Testis (tissue), 3 donors: Measurements from ENCODE around the gene SLC24A2. TPM values are rescaled to one million over a fixed set of nuclear protein-coding genes. Genes with fewer than 3 reads are reported as not detected.

Source experiments
- DNase-seq: peaks from one replicate; pipeline ENCODE4 v3.0.0-alpha.2; 2019
- H3K27ac ChIP-seq, 2 donors: fragments of 200-600 bp; sonication (generic); one replicate each; pipeline ENCODE4 v1.5.1; 2019
- H3K27me3 ChIP-seq: fragments of 200-600 bp; sonication (generic); one replicate; pipeline ENCODE4 v1.5.1; 2019
- H3K36me3 ChIP-seq: fragments of 200-600 bp; sonication (generic); one replicate; pipeline ENCODE4 v1.5.1; 2017; ENCODE audit warnings: low read depth; ENCODE audit errors: missing control alignments
- H3K4me1 ChIP-seq: fragments of 200-600 bp; sonication (generic); one replicate; pipeline ENCODE4 v1.5.1; 2019
- H3K4me3 ChIP-seq, 2 donors: fragments of 200-600 bp; sonication (generic); one replicate each; pipeline ENCODE4 v1.5.1; 2017 to 2019
- H3K9me3 ChIP-seq: fragments of 200-600 bp; sonication (generic); one replicate; pipeline ENCODE4 v1.5.1; 2017
- CTCF ChIP-seq, 3 experiments: fragments of 450-650 bp in 2 of 3; fragments of 200-600 bp in 1 of 3; sonication (generic) in 1 of 3; IDR thresholded peaks; one replicate each; pipeline ENCODE4 v1.5.1; 2016 to 2019; ENCODE audit warnings: antibody characterized with exemption in 3 of 3, mild to moderate bottlenecking in 2 of 3, moderate library complexity in 1 of 3
- POLR2A ChIP-seq: fragments of 450-650 bp; IDR thresholded peaks from one replicate; pipeline ENCODE4 v1.6.1; 2017; ENCODE audit warnings: antibody characterized with exemption, mild to moderate bottlenecking, moderate library complexity
- WGBS, 2 donors: methylation state at CpG; one replicate each; pipeline ENCODE4 v1.1.5; 2018; 5-methylcytosine and 5-hydroxymethylcytosine counted together
- intact Hi-C: fragments of 100-400 bp; cut with DNase I; formaldehyde crosslinking; loops from one replicate; pipeline ENCODE4 v1.15.1; 2023; ENCODE audit warnings: low total_unique reads
- polyA plus RNA-seq: library from polyadenylated mRNA; stranded (reverse); fragments of 350-450 nt; fragmentation: Illumina TruSeq; extraction: RNeasy Lipid Tissue Mini Kit (QIAGEN cat#74804); gene quantifications from one replicate; pipeline ENCODE4 v1.2.3, GENCODE V29; 2014; ENCODE audit warnings: low read depth, low replicate concordance; ENCODE audit not compliant: insufficient read depth
- total RNA-seq, 2 donors: library from RNA; depleted of rRNA; stranded (reverse); fragments of >200 nt; gene quantifications; one replicate each; pipeline ENCODE4 v1.2.3, GENCODE V29; 2016

Gene SLC24A2
- total and polyA plus RNA-seq, 3 donors from 2014 or later = 0.40 to 1.7 (median 1.7) TPM

DNA sequence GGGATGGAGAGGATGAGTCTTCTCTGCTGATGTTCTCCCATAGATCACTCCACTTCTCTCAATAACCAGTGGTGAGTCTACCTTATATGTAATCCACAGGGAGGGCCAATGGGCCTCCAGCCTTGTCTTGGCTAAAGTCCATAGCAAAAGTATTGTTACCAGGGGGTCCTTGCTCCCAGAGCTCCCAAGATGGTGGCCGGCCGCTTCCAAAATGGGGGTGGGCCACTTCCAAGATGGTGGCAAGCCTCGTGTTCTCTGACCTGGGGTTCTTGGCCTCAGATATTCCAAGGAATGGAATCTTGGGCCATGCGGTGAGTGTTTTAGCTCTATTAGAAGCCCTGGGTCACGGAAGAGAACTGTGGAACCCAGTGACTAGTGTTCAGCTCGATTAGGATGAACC, 12.0 kb upstream of the SLC24A2 start:
- WGBS, 2 donors = 83 to 88% methylated on average over 6 of the region's 6 CpGs
- H3K9me3 ChIP-seq = no peaks in the 10 kb centered on the region

DNA sequence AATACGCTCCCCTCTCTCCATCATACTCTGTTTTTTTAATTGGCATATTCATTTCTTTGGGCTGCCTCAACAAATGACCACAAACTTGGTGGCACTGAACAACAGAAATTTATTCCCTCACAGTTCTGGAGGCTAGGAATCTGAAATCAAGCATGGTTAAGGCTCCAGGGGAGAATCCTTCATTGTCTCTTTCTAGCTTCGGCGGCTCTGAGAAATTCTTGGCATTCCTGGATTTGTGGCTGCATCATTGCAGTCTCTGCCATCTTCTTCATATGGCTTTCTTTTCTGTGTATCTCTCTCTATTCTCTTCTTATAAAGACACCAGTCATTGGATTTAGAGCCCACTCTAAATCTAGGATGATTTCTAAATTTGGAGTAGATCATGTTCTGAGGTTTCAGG, 10.9 kb upstream of the SLC24A2 start:
- H3K4me3 ChIP-seq = no peak overlapping the region
- H3K4me1 ChIP-seq = no peaks in the 10 kb centered on the region
- H3K9me3 ChIP-seq = no peaks in the 10 kb centered on the region
- no peaks in the 10 kb centered on the region for H3K27me3 ChIP-seq
- H3K36me3 ChIP-seq = no peaks in the 10 kb centered on the region
- intact Hi-C loops = no loop called here
- H3K27ac ChIP-seq = no peak overlapping the region
- DNase-seq = no peak
- TF ChIP-seq POLR2A (no peak), CTCF (IDR thresholded peaks at IDR 0.05) (no peak)
- 46 to 64% methylated on average over 3 of the region's 3 CpGs for WGBS, 2 donors

More for the DNA sequence above, 12.0 kb upstream of the SLC24A2 start:
- intact Hi-C loops = no loop called here
- no peak for DNase-seq
- no peaks in the 10 kb centered on the region for H3K27me3 ChIP-seq
- H3K36me3 ChIP-seq = no peaks in the 10 kb centered on the region
- no peak overlapping the region for H3K4me3 ChIP-seq
- TF ChIP-seq POLR2A = no peak
- no peak for TF ChIP-seq CTCF (IDR thresholded peaks at IDR 0.05)
- H3K4me1 ChIP-seq = no peaks in the 10 kb centered on the region
- no peak overlapping the region for H3K27ac ChIP-seq

DNA sequence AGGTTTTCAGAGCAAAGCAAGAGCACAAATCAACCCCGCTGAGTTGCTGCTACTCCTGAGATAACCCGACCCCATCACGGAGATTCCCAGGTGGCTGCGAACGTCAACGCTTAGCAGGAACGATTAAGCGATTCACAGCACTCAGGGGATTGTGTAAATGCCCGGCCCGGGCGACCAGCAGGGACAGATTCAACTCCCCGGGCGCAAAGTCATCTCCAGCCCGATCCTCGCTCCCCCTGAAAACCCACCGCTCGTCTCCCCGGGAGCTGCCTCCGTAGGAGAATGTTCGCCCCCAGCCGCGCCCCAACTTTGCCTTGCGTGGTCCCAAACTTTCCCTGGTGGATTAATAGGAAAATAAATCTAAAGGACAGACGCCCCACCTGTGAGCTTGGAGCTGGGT, 685 bp downstream of the SLC24A2 start:
- H3K4me3 ChIP-seq = peak overlapping the region; percentile 36 to 52
- H3K4me1 ChIP-seq = no peaks in the 10 kb centered on the region
- H3K27me3 ChIP-seq = no peaks in the 10 kb centered on the region
- intact Hi-C loops = no loop called here
- H3K9me3 ChIP-seq = no peaks in the 10 kb centered on the region
- no peaks in the 10 kb centered on the region for H3K36me3 ChIP-seq
- TF ChIP-seq CTCF (IDR thresholded peaks at IDR 0.05) = no peak
- TF ChIP-seq POLR2A = no peak
- DNase-seq = peak; percentile 15
- 2% methylated on average over 23 to 24 of the region's 24 CpGs for WGBS, 2 donors
- no peak overlapping the region for H3K27ac ChIP-seq

DNA sequence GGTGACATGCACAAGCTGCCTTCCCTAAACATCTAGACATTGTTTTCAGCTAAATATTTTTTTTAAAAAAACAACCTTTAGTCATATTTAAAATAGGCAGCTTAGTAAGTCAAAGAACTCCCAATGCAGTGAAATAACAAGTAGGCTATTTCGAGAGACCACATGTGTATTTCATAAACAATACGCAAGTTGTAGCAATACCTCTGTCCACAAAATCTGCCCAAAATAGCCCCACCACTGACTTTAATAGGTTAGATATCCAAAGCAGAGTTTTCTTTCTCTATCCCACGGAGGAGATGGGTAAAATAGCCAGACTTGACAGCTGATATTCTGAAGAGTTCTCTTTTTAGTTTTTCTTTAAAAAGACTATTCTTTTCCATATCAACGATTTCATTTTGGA, 1.2 kb downstream of the SLC24A2 start:
- H3K27ac ChIP-seq = no peak overlapping the region
- no peak overlapping the region for H3K4me3 ChIP-seq
- H3K36me3 ChIP-seq = no peaks in the 10 kb centered on the region
- TF ChIP-seq CTCF (IDR thresholded peaks at IDR 0.05) = no peak
- no peak for TF ChIP-seq POLR2A
- WGBS, 2 donors = 16 to 21% methylated on average over 4 of the region's 4 CpGs
- H3K9me3 ChIP-seq = no peaks in the 10 kb centered on the region
- no peaks in the 10 kb centered on the region for H3K27me3 ChIP-seq
- no peaks in the 10 kb centered on the region for H3K4me1 ChIP-seq
- intact Hi-C loops = no loop called here
- no peak for DNase-seq

DNA sequence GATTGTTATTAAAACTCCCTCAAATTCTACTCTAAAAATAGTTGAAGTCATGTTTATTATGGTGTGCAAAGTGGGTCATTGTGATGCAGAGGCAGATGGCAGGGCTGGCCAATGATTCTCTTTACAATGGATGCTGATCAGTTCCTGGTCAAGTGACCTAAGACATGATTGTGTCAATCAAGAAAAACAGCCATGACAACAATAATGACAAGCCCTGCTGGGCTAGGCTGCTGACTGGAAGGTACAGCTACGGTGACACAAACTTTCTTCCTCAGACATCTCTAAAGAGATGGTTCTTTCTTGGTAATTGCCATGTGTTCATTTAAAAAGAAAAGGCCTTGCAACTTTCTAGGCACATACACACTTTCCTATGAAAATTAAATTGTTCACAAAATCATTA, 3.6 kb downstream of the SLC24A2 start:
- Histone ChIP-seq H3K4me1 (no peaks in the 10 kb centered on the region), H3K9me3 (no peaks in the 10 kb centered on the region), H3K27ac (no peak overlapping the region), H3K36me3 (no peaks in the 10 kb centered on the region), H3K27me3 (no peaks in the 10 kb centered on the region), H3K4me3 (no peak overlapping the region)
- no peak for DNase-seq
- WGBS, 2 donors = 68 to 100% methylated on average over 1 of the region's 1 CpG
- TF ChIP-seq POLR2A (no peak), CTCF (IDR thresholded peaks at IDR 0.05) (no peak)
- intact Hi-C loops = no loop called here
